ENCODE results near the gene MAPK8IP3. TPM values are rescaled to one million over a fixed set of nuclear protein-coding genes. Genes with fewer than 3 reads are reported as not detected.
A peak's percentile ranks its signal among the peaks of the same experiment; 100 is the strongest.

MAPK8IP3 gene
- total RNA-seq, 2 donors from 2014 or later: 44.0 to 62.6 TPM

DNA sequence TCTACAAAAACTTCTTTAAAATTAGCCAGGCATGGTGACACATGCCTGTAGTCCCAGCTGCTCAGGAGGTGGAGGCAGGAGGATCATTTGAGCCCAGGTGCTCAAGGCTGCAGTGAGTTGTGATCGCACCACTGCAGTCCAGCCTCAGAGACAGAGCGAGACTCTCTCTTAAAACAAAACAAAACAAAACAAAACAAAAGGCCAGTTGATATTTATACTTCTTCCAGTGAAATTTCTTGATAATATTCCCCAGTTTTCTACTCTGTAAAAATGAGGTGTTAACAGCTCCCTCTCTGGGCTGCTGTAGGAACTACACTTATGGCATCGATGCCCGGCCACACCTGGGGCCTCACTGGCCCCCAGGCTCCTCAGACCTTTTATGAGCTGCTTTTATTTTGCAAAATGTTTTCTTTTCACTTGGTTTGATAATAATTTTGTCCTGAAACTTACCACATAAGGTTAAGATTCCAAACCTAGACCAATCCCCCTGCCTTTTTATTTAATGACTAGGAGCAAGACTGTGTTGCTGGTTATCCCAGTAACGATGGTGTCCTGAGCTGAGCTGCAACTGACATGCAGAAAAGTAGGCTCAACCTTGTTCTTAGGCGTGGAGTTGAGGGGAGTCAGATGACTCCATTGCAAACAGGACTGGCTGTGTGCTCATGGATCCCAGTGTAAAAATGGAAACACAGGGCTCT is 17.6 kb downstream of the MAPK8IP3 start:
- intact Hi-C loops (cut with DNase I): no loop called here
- TF ChIP-seq, protein P1, sequence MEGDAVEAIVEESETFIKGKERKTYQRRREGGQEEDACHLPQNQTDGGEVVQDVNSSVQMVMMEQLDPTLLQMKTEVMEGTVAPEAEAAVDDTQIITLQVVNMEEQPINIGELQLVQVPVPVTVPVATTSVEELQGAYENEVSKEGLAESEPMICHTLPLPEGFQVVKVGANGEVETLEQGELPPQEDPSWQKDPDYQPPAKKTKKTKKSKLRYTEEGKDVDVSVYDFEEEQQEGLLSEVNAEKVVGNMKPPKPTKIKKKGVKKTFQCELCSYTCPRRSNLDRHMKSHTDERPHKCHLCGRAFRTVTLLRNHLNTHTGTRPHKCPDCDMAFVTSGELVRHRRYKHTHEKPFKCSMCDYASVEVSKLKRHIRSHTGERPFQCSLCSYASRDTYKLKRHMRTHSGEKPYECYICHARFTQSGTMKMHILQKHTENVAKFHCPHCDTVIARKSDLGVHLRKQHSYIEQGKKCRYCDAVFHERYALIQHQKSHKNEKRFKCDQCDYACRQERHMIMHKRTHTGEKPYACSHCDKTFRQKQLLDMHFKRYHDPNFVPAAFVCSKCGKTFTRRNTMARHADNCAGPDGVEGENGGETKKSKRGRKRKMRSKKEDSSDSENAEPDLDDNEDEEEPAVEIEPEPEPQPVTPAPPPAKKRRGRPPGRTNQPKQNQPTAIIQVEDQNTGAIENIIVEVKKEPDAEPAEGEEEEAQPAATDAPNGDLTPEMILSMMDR (IDR thresholded peaks at IDR 0.05): peak; percentile 84
- Histone ChIP-seq H3K9me3 (no peaks in the 10 kb centered on the region), H3K9ac (ENCODE audit: low read depth in 2 of 2, low read length in 2 of 2) (no peak overlapping the region), H3K4me1 (peaks cover 16% of the 10 kb centered on the region), H3K4me3 (no peak overlapping the region), H3K27me3 (no peaks in the 10 kb centered on the region), H3K36me3 (no peaks in the 10 kb centered on the region), H3K27ac (no peak overlapping the region)
- DNase-seq: peak; percentile 69

- H3K4me1 ChIP-seq: peaks cover 16% of the 10 kb centered on the region
- no peak overlapping the region for H3K27ac ChIP-seq
- H3K27me3 ChIP-seq: no peaks in the 10 kb centered on the region
- no peak overlapping the region for H3K9ac ChIP-seq (ENCODE audit: low read depth in 2 of 2, low read length in 2 of 2)
- no peak overlapping the region for H3K4me3 ChIP-seq
- intact Hi-C loops (cut with DNase I): no loop called here
- TF ChIP-seq, protein P1 (IDR thresholded peaks at IDR 0.05): no peak
- no peak for DNase-seq
- H3K36me3 ChIP-seq: peaks cover 3% of the 10 kb centered on the region
- no peaks in the 10 kb centered on the region for H3K9me3 ChIP-seq
Measured at GRCh38 chr16:1724491-1724890, 18.5 kb downstream of the MAPK8IP3 start.

DNA sequence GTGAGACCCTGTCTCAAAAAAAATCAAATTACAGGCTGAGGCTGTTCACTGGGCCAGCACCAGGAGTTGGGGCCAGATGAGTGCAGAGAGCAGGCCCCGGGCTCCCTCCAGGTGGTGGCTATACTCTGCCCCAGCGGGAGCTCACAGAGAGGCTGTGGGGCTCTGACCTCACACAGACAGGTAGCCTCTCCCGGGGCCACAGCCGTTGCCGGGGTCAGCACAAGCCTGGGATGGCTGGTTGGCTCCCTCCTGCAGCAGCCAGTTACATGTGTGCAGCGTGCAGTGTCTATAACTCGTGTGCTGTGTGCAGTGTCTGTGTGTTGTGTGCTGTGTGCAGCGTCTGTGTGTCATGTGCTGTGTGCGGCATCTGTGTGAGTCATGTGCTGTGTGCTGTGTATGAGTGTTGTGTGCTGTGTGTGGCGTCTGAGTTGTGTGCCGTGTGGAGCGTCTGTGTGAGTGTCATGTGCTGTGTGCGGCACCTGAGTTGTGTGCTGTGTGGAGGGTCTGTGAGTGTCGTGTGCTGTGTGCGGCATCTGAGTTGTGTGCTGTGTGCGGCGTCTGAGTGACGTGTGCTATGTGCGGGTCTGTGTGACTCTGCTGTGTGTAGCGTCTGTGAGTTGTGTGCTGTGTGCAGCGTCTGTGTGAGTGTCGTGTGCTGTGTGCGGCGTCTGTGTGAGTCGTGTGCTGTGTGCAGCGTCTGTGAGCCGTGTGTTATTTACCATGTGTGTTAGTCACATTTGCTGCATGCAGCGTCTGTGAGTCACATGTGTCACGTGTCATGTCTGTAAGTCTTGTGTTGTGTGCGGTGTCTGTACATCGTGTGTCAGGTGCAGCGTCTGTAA is 20.9 kb downstream of the MAPK8IP3 start:
- Histone ChIP-seq H3K9ac (ENCODE audit: low read depth in 2 of 2, low read length in 2 of 2) (no peak overlapping the region), H3K9me3 (no peaks in the 10 kb centered on the region), H3K36me3 (peaks cover 3% of the 10 kb centered on the region), H3K4me3 (no peak overlapping the region), H3K4me1 (peaks cover 13% of the 10 kb centered on the region), H3K27ac (no peak overlapping the region), H3K27me3 (no peaks in the 10 kb centered on the region)
- DNase-seq: no peak
- TF ChIP-seq, protein P1 (IDR thresholded peaks at IDR 0.05): no peak
- intact Hi-C loops (cut with DNase I): no loop called here

DNA sequence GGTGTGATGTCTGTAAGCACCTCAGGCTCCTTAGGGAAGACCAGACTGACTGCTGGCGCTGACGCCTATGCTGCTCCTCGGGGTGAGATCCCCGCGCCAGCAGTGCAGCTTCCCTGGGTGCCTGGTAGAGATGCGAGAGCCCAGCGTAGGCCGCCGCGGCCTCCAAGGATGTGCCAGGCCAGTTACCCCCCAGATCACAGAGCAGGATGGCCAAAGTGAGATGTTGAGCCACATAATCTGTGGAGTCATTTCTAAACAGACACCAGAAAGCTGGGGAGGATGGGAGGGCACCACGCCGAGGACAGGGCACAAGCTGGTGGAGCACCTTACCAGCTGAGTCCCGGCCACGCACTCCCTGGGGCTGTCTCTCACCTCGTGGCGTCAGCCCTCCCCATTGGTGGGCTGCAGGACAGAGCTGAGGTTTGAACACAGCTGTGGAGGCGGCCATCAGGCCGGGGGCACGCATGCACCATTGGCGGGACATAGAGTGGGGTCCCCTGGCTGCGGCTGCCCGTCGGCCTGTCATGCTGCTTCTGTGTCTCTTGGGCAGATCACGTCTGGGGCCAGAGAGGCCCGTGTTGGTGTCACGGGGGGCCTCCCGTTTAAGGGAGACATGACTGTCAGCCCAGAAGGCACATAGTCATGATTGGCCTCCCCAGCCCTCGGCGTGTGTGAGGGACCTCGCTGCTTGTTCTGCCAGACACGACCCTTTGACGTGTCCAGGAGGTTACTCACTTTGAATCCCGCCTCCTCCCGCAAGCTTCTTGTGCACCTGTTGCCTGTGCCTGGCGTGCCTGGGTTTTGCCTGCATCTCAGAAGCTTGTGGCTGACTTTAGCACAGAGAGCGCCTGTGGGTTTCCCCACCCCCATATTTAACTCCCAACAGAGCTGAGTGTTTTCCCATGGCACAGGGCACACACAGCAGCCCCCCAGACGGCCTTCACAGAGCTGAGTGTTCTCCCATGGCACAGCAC is 21.9 kb downstream of the MAPK8IP3 start:
- intact Hi-C loops (cut with DNase I): no loop called here
- H3K4me3 ChIP-seq: no peak overlapping the region
- no peaks in the 10 kb centered on the region for H3K27me3 ChIP-seq
- H3K27ac ChIP-seq: no peak overlapping the region
- TF ChIP-seq, protein P1 (IDR thresholded peaks at IDR 0.05): no peak
- peaks cover 3% of the 10 kb centered on the region for H3K4me1 ChIP-seq
- H3K36me3 ChIP-seq: peaks cover 3% of the 10 kb centered on the region
- no peak for DNase-seq
- H3K9me3 ChIP-seq: no peaks in the 10 kb centered on the region
- H3K9ac ChIP-seq (ENCODE audit: low read depth in 2 of 2, low read length in 2 of 2): no peak overlapping the region

DNA sequence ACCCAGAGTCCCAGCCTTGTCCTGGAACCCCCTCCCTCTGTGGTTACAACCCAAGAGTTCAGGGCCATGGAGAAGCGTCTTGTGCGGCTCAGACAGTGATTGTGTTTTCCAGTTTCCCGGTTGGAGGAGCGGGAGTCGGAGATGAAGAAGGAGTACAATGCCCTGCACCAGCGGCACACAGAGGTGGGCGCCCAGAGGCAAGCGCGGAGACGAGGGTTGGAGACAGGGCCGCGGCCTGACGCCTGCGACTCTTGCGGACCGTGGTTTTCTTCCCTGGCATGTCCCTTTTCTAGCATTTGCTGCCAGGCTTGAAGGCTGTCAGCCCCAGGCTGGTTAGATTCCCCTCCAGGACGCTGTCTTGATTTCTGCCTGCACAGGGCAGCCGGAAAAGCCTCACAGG is 23.0 kb downstream of the MAPK8IP3 start:
- intact Hi-C loops (cut with DNase I): no loop called here
- no peak for DNase-seq

More for the DNA sequence above, 23.0 kb downstream of the MAPK8IP3 start:
- H3K4me1 ChIP-seq: no peaks in the 10 kb centered on the region
- H3K9me3 ChIP-seq: no peaks in the 10 kb centered on the region
- H3K9ac ChIP-seq (ENCODE audit: low read depth in 2 of 2, low read length in 2 of 2): no peak overlapping the region
- no peak overlapping the region for H3K4me3 ChIP-seq
- no peak overlapping the region for H3K27ac ChIP-seq
- no peaks in the 10 kb centered on the region for H3K27me3 ChIP-seq
- H3K36me3 ChIP-seq: peaks cover 3% of the 10 kb centered on the region
- TF ChIP-seq, protein P1 (IDR thresholded peaks at IDR 0.05): no peak

Data from colonic mucosa (tissue), 4 donors.